Measurements from ENCODE around the gene CASQ1. TPM values are rescaled to one million over a fixed set of nuclear protein-coding genes. Genes with fewer than 3 reads are reported as not detected.

The CASQ1 gene
- total and polyA plus RNA-seq, 4 donors = 0.99 to 4.6 (median 1.3) TPM

Other genes starting within 250 kb of the CASQ1 start
- gene IGSF9, start 245.0 kb upstream of the CASQ1 start, total RNA-seq = 1 to 10 TPM in 1 of 2 donors, under 1 TPM in 1; 0.50 to 1.3 TPM
- 1 to 10 TPM; 4.0 to 4.9 TPM for gene IGSF9, start 245.0 kb upstream of the CASQ1 start, polyA plus RNA-seq (ENCODE audit: insufficient read length in 2 of 2)
- gene SLAMF9, start 236.3 kb upstream of the CASQ1 start, total RNA-seq = not detected
- gene SLAMF9, start 236.3 kb upstream of the CASQ1 start, polyA plus RNA-seq (ENCODE audit: insufficient read length in 2 of 2) = not detected
- 10 to 100 TPM in 1 of 2 donors, 1 to 10 TPM in 1; 8.8 to 10.5 TPM for gene PIGM, start 158.6 kb upstream of the CASQ1 start, total RNA-seq
- 10 to 100 TPM; 14.0 to 19.2 TPM for gene PIGM, start 158.6 kb upstream of the CASQ1 start, polyA plus RNA-seq (ENCODE audit: insufficient read length in 2 of 2)
- gene KCNJ10, start 120.4 kb upstream of the CASQ1 start, total RNA-seq = 10 to 100 TPM; 14.9 to 17.1 TPM
- 10 to 100 TPM; 68.5 to 81.6 TPM for gene KCNJ10, start 120.4 kb upstream of the CASQ1 start, polyA plus RNA-seq (ENCODE audit: insufficient read length in 2 of 2)
- gene KCNJ9, start 109.0 kb upstream of the CASQ1 start, total RNA-seq = 1 to 10 TPM; 2.3 to 5.1 TPM
- gene KCNJ9, start 109.0 kb upstream of the CASQ1 start, polyA plus RNA-seq (ENCODE audit: insufficient read length in 2 of 2) = 10 to 100 TPM; 10.4 to 11.2 TPM
- gene IGSF8, start 92.0 kb upstream of the CASQ1 start, total RNA-seq = 10 to 100 TPM; 38.5 to 50.2 TPM
- 10 to 100 TPM; 74.5 to 80.3 TPM for gene IGSF8, start 92.0 kb upstream of the CASQ1 start, polyA plus RNA-seq (ENCODE audit: insufficient read length in 2 of 2)
- gene ATP1A2, start 74.8 kb upstream of the CASQ1 start, total RNA-seq = 1,000 to 10,000 TPM in 1 of 2 donors, 100 to 1,000 TPM in 1; 281 to 2,060 TPM
- 100 to 1,000 TPM; 440 to 692 TPM for gene ATP1A2, start 74.8 kb upstream of the CASQ1 start, polyA plus RNA-seq (ENCODE audit: insufficient read length in 2 of 2)
- under 1 TPM; 0.10 to 0.50 TPM for gene ATP1A4, start 39.0 kb upstream of the CASQ1 start, total RNA-seq
- gene ATP1A4, start 39.0 kb upstream of the CASQ1 start, polyA plus RNA-seq (ENCODE audit: insufficient read length in 2 of 2) = 1 to 10 TPM; 2.1 to 2.6 TPM
- gene PEA15, start 14.8 kb downstream of the CASQ1 start, total RNA-seq = 100 to 1,000 TPM; 135 to 244 TPM
- 100 to 1,000 TPM; 646 to 919 TPM for gene PEA15, start 14.8 kb downstream of the CASQ1 start, polyA plus RNA-seq (ENCODE audit: insufficient read length in 2 of 2)
- 100 to 1,000 TPM in 1 of 2 donors, 10 to 100 TPM in 1; 87.6 to 128 TPM for gene DCAF8, start 72.0 kb downstream of the CASQ1 start, total RNA-seq
- 100 to 1,000 TPM; 163 to 179 TPM for gene DCAF8, start 72.0 kb downstream of the CASQ1 start, polyA plus RNA-seq (ENCODE audit: insufficient read length in 2 of 2)
- gene PEX19, start 94.6 kb downstream of the CASQ1 start, total RNA-seq = 10 to 100 TPM; 54.6 to 64.4 TPM
- 10 to 100 TPM; 66.0 to 67.5 TPM for gene PEX19, start 94.6 kb downstream of the CASQ1 start, polyA plus RNA-seq (ENCODE audit: insufficient read length in 2 of 2)
- gene COPA, start 152.7 kb downstream of the CASQ1 start, total RNA-seq = 100 to 1,000 TPM; 170 to 200 TPM
- 100 to 1,000 TPM; 136 to 164 TPM for gene COPA, start 152.7 kb downstream of the CASQ1 start, polyA plus RNA-seq (ENCODE audit: insufficient read length in 2 of 2)
- 10 to 100 TPM; 54.1 to 56.8 TPM for gene NCSTN, start 152.8 kb downstream of the CASQ1 start, total RNA-seq
- gene NCSTN, start 152.8 kb downstream of the CASQ1 start, polyA plus RNA-seq (ENCODE audit: insufficient read length in 2 of 2) = 10 to 100 TPM; 70.9 to 74.3 TPM
- gene NHLH1, start 176.5 kb downstream of the CASQ1 start, total RNA-seq = 1 to 10 TPM; 1.4 to 1.9 TPM
- gene NHLH1, start 176.5 kb downstream of the CASQ1 start, polyA plus RNA-seq (ENCODE audit: insufficient read length in 2 of 2) = 1 to 10 TPM; 4.9 to 5.2 TPM
- 1 to 10 TPM; 8.7 to 9.1 TPM for gene VANGL2, start 210.0 kb downstream of the CASQ1 start, total RNA-seq
- gene VANGL2, start 210.0 kb downstream of the CASQ1 start, polyA plus RNA-seq (ENCODE audit: insufficient read length in 2 of 2) = 10 to 100 TPM; 65.0 to 67.0 TPM